Gastrocnemius medialis (tissue), 4 donors: ENCODE data around the gene ADORA1. TPM values are rescaled to one million over a fixed set of nuclear protein-coding genes. Genes with fewer than 3 reads are reported as not detected.

Experiments used
- ATAC-seq, 2 donors: fragments of 150-250 bp; one replicate each; pipeline ENCODE4 v1.9.1; 2016
- DNase-seq, 2 donors: peaks; one replicate each; pipeline ENCODE4 v3.0.0-alpha.2; 2019
- H3K27ac ChIP-seq, 4 donors: fragments of 200-600 bp; sonication (generic); 1 replicate in 1 of 4; 2 replicates in 3 of 4; pipeline ENCODE4 v1.5.1; 2016 to 2018; ENCODE audit warnings: mild to moderate bottlenecking in 2 of 4, moderate library complexity in 1 of 4
- H3K27me3 ChIP-seq, 3 donors: fragments of 200-600 bp; sonication (generic) in 2 of 3; 1 replicate in 1 of 3; 2 replicates in 2 of 3; pipeline versions ENCODE4 v1.5.1 to v1.6.0; 2016 to 2019; ENCODE audit warnings: mild to moderate bottlenecking in 1 of 3, moderate library complexity in 1 of 3
- H3K36me3 ChIP-seq, 2 donors: fragments of 200-600 bp; sonication (generic) in 1 of 2; one replicate each; pipeline ENCODE4 v1.5.1; 2017 to 2018
- H3K4me1 ChIP-seq, 2 donors: fragments of 200-600 bp; sonication (generic) in 1 of 2; one replicate each; pipeline ENCODE4 v1.5.1; 2016 to 2017; ENCODE audit warnings: mild to moderate bottlenecking in 2 of 2
- H3K4me3 ChIP-seq, 4 donors: fragments of 200-600 bp; sonication (generic) in 3 of 4; 1 replicate in 1 of 4; 2 replicates in 3 of 4; pipeline ENCODE4 v1.5.1; 2016 to 2019; ENCODE audit warnings: mild to moderate bottlenecking in 2 of 4
- H3K9me3 ChIP-seq, 3 donors: fragments of 200-600 bp; sonication (generic) in 2 of 3; 1 replicate in 1 of 3; 2 replicates in 2 of 3; pipeline ENCODE4 v1.5.1; 2016 to 2019
- CTCF ChIP-seq, 5 experiments: fragments of 450-650 bp in 3 of 5; fragments of 200-600 bp in 2 of 5; sonication (generic) in 2 of 5; IDR thresholded peaks in 4 of 5; conservative IDR thresholded peaks in 1 of 5; 1 replicate in 4 of 5; 2 replicates in 1 of 5; pipeline ENCODE4 v1.5.1; 2016 to 2019; ENCODE audit warnings: antibody characterized with exemption in 5 of 5, mild to moderate bottlenecking in 3 of 5, moderate library complexity in 3 of 5
- POLR2A ChIP-seq, 2 donors: fragments of 450-650 bp; IDR thresholded peaks; one replicate each; pipeline ENCODE4 v1.6.1; 2017; ENCODE audit warnings: antibody characterized with exemption in 2 of 2, mild to moderate bottlenecking in 2 of 2, moderate library complexity in 2 of 2
- in situ Hi-C, 4 donors: fragments of 200-750 bp; cut with MboI; loops; one replicate each; pipeline versions ENCODE4 v1.15.0 to v1.8.0; 2017; ENCODE audit warnings: low sequenced_read_pairs in 4 of 4
- intact Hi-C: fragments of 100-400 bp; cut with DNase I; formaldehyde crosslinking; loops from one replicate; pipeline ENCODE4 v1.15.1; 2023; ENCODE audit warnings: low total_unique reads
- total RNA-seq, 4 donors: library from RNA; depleted of rRNA; stranded (reverse); fragments of >200 nt; gene quantifications; one replicate each; pipeline versions ENCODE4 v1.1.0 to v1.2.3, GENCODE V29; 2016

ADORA1 gene
- total RNA-seq, 4 donors from 2014 or later = 0.25 to 5.6 (median 1.7) TPM

- in situ Hi-C loops = no loop called here
- DNase-seq = peak; percentile 32 to 89
- TF ChIP-seq CTCF (IDR thresholded peaks at IDR 0.05 in 4 of 5, conservative IDR thresholded peaks at IDR 0.05 in 1 of 5) (peak; percentile 72 to 90 (median 88)), POLR2A (IDR thresholded peaks at IDR 0.05) (no peak)
- no peaks in the 10 kb centered on the region for H3K9me3 ChIP-seq
- H3K27ac ChIP-seq = peak overlapping the region; percentile 97 to 100 (median 98)
- no peaks in the 10 kb centered on the region for H3K27me3 ChIP-seq
- peak; percentile 37 to 55 for ATAC-seq
- peaks cover 49 to 51% of the 10 kb centered on the region in 2 donors for H3K4me1 ChIP-seq
- H3K36me3 ChIP-seq = no peaks in the 10 kb centered on the region
- H3K4me3 ChIP-seq = peak overlapping the region; percentile 58 to 78 (median 67)
- intact Hi-C loops = loop anchor here (1.0 kb wide), 3 partner anchors 43 to 87 kb away; no protein-coding TSS in a partner anchor
Measured at GRCh38 chr1:203084588-203085527, 42.7 kb upstream of the ADORA1 start.

GRCh38 chr1:203085528-203086406, 41.8 kb upstream of the ADORA1 start, which contains the start of gene MYOG:
Gene MYOG, minus strand, starts transcription at chr1:203086012. Its CDS starts 51 bp downstream, at chr1:203085961.
- TF ChIP-seq CTCF (IDR thresholded peaks at IDR 0.05 in 4 of 5, conservative IDR thresholded peaks at IDR 0.05 in 1 of 5) (no peak), POLR2A (IDR thresholded peaks at IDR 0.05) (peak; percentile 35 to 73)
- intact Hi-C loops = no loop called here
- H3K27me3 ChIP-seq = no peaks in the 10 kb centered on the region
- peak within 1 kb of the TSS; percentile 97 to 100 (median 98) for H3K27ac ChIP-seq
- peak; percentile 76 to 78 for ATAC-seq
- H3K36me3 ChIP-seq = no peaks in the 10 kb centered on the region
- H3K4me1 ChIP-seq = peaks cover 49 to 51% of the 10 kb centered on the region in 2 donors
- H3K9me3 ChIP-seq = no peaks in the 10 kb centered on the region
- in situ Hi-C loops = no loop called here
- DNase-seq = peak; percentile 50 to 83
- peak within 1 kb of the TSS; percentile 58 to 78 (median 67) for H3K4me3 ChIP-seq

GRCh38 chr1:203086992-203087763, 40.3 kb upstream of the ADORA1 start:
- ATAC-seq (no peak), DNase-seq (no peak)
- H3K27me3 ChIP-seq = no peaks in the 10 kb centered on the region
- TF ChIP-seq CTCF (IDR thresholded peaks at IDR 0.05 in 4 of 5, conservative IDR thresholded peaks at IDR 0.05 in 1 of 5) = no peak
- no peak for TF ChIP-seq POLR2A (IDR thresholded peaks at IDR 0.05)
- intact Hi-C loops = no loop called here
- H3K4me3 ChIP-seq = no peak overlapping the region
- no peaks in the 10 kb centered on the region for H3K9me3 ChIP-seq
- peak overlapping the region; percentile 97 to 100 (median 98) for H3K27ac ChIP-seq
- H3K36me3 ChIP-seq = no peaks in the 10 kb centered on the region
- in situ Hi-C loops = no loop called here
- peaks cover 42 to 43% of the 10 kb centered on the region in 2 donors for H3K4me1 ChIP-seq

GRCh38 chr1:203088441-203088840, 39.1 kb upstream of the ADORA1 start:
- in situ Hi-C loops = no loop called here
- intact Hi-C loops = no loop called here

More at GRCh38 chr1:203088441-203088840, 39.1 kb upstream of the ADORA1 start:
- no peak for DNase-seq
- no peaks in the 10 kb centered on the region for H3K27me3 ChIP-seq
- no peak overlapping the region for H3K4me3 ChIP-seq
- no peak for ATAC-seq
- TF ChIP-seq POLR2A (IDR thresholded peaks at IDR 0.05) = no peak
- TF ChIP-seq CTCF (IDR thresholded peaks at IDR 0.05 in 4 of 5, conservative IDR thresholded peaks at IDR 0.05 in 1 of 5) = no peak
- H3K36me3 ChIP-seq = no peaks in the 10 kb centered on the region
- no peaks in the 10 kb centered on the region for H3K9me3 ChIP-seq
- H3K27ac ChIP-seq = no peak overlapping the region
- peaks cover 29 to 32% of the 10 kb centered on the region in 2 donors for H3K4me1 ChIP-seq
